ENCODE results near the gene RABEP2. TPM values are rescaled to one million over a fixed set of nuclear protein-coding genes. Genes with fewer than 3 reads are reported as not detected.
"Not testable (repeated sequence)": the region's sequence is repeated elsewhere in the genome, so short reads cannot be mapped to it uniquely, and the experiment has no call there.

RABEP2 gene
- total RNA-seq, 2 experiments from 2014 or later, result 8.1 to 12.9 TPM

DNA sequence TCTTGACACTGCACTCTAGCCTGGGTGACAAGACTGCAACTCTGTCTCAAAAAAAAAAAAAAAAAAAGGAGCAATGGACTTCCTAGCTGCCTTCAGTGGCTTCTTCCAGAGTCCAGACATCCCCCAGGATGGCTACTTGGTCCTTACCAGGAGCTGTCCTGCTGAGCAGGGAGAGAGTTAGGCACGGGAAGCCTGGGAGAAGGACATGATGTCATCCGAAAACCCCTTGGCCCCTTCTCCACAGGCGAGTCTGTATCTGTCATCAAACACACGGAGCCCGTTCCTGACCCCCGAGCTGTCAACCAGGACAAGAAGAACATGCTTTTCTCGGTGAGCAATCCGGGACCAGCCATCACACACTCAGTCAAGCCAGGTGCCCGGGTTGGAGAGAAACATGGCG, 38.1 kb downstream of the RABEP2 start:
- Mint-ChIP-seq H3K9me3 (ENCODE audit: low read depth) (no peaks in the 10 kb centered on the region), H3K27ac (no peak overlapping the region), H3K4me1 (no peaks in the 10 kb centered on the region), H3K36me3 (ENCODE audit: low read depth) (no peaks in the 10 kb centered on the region), H3K27me3 (no peaks in the 10 kb centered on the region), H3K4me3 (no peak overlapping the region)
- ATAC-seq, result no peak
- ChIA-PET CTCF (interaction anchor here (0.6 kb wide), 1 partner anchor 46 kb away, joined by 3 read pairs; no protein-coding TSS in a partner anchor), POLR2A (no interaction called here)
- DNase-seq, result no peak
- intact Hi-C loops (cut with DNase I, micrococcal nuclease), result no loop called here

DNA sequence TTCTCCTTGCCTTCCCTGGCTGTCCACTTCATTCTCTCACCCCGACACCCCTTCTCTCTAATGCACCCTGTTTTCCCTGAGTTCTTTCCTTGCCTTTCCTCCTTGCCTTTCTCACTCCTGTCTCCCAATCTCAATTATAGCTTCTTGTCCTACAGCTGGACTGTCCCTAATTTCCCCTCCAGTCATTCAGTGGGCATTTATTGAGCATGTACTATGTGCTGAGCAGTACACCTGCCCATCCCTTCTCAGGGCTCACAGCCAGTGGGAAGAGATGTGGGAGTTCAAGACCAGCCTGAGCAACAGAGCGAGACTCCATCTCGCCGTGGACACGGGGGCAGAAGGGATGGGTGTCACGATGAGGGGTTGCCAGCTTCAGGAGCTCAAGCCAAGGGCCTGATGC, 41.0 kb downstream of the RABEP2 start:
- ATAC-seq (no peak), DNase-seq (no peak)
- H3K36me3 Mint-ChIP-seq (ENCODE audit: low read depth), result peaks cover 2% of the 10 kb centered on the region
- no peak overlapping the region for H3K4me3 Mint-ChIP-seq
- peaks cover 15% of the 10 kb centered on the region for H3K4me1 Mint-ChIP-seq
- peaks cover 7% of the 10 kb centered on the region for H3K27me3 Mint-ChIP-seq
- ChIA-PET POLR2A (no interaction called here), CTCF (no interaction called here)
- no peak overlapping the region for H3K27ac Mint-ChIP-seq
- no peaks in the 10 kb centered on the region for H3K9me3 Mint-ChIP-seq (ENCODE audit: low read depth)
- intact Hi-C loops (cut with DNase I, micrococcal nuclease), result no loop called here

DNA sequence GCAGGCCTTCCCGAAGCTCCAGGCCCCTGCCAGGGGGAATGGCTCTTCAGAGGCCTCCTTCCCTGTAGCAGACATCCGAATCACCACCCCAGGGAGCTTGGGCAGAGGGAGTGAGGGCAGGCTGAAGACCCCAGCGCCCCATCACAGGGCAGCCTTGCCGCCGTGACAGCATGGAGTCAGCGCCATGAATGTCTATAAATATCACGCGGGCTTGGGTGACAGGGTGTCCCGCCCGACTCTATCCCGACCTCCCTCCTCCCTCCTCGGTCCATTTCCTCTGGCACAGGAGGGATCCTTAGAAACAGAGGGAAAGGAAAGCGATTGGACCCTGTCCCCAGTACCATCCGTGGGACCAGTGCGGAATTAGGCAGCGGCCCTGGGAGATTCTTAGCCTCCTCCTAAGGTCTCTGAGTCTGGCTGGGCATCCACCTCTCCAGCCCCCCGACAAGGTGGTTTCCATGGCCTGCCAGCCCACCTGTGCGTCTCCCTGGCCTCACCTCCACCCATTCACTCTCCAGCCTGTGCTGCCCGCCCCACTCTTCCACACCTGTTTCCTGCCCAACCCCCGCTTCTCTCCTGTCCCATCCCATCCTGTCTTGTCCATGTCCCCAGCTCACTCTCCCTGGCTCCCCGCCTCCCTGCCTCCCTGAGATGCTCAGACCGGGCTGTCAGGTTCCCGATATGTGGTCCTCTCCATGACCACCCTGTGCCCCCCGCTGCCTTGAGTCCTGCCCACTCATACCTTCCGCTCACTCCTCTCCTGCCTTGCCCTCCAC, 41.6 kb downstream of the RABEP2 start:
- Mint-ChIP-seq H3K36me3 (ENCODE audit: low read depth) (peaks cover 2% of the 10 kb centered on the region), H3K27me3 (peaks cover 7% of the 10 kb centered on the region), H3K9me3 (ENCODE audit: low read depth) (no peaks in the 10 kb centered on the region), H3K27ac (no peak overlapping the region), H3K4me1 (peaks cover 20% of the 10 kb centered on the region), H3K4me3 (no peak overlapping the region)
- ChIA-PET POLR2A (interaction anchor here (0.7 kb wide), 1 partner anchor 1145 kb away, joined by 3 read pairs; no protein-coding TSS in a partner anchor), CTCF (no interaction called here)
- DNase-seq, result no peak
- intact Hi-C loops (cut with DNase I, micrococcal nuclease), result no loop called here
- ATAC-seq, result no peak

DNA sequence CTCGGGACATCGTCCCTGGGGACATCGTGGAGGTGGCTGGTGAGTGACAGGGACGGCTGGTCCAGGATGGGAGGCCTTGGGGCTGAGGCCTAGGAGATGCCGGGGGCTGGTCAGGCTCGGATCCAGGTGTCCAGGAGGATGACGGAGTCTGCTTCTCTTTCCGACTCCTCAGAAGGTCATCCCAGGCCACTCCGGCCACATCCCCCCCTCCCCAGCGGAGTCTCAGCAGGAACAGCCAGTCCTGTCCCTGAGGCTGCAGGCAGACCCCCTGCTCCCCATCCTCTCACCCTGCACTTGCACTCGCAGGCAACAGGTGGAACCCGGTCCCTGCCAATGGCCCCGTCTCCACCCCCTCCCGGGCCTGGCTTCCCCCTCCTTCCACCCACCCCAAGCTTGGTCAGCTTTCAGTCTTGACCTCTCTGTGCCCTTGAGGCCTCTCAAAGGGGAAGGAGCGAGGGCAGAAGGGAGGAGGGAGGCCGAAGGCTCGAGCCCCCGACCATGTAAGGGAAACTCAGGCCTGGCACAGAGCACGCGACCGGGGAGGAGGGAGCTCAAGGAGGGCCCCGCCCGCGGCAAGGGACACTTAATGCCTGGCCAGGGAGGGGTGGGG, 42.4 kb downstream of the RABEP2 start:
- no peaks in the 10 kb centered on the region for H3K9me3 Mint-ChIP-seq (ENCODE audit: low read depth)
- H3K27ac Mint-ChIP-seq, result no peak overlapping the region
- intact Hi-C loops (cut with DNase I, micrococcal nuclease), result no loop called here
- peaks cover 2% of the 10 kb centered on the region for H3K36me3 Mint-ChIP-seq (ENCODE audit: low read depth)
- H3K4me3 Mint-ChIP-seq, result no peak overlapping the region
- ATAC-seq (no peak), DNase-seq (no peak)
- peaks cover 7% of the 10 kb centered on the region for H3K27me3 Mint-ChIP-seq
- ChIA-PET CTCF (no interaction called here), POLR2A (interaction anchor here (0.7 kb wide), 1 partner anchor 1146 kb away, joined by 3 read pairs; no protein-coding TSS in a partner anchor)
- peaks cover 20% of the 10 kb centered on the region for H3K4me1 Mint-ChIP-seq

DNA sequence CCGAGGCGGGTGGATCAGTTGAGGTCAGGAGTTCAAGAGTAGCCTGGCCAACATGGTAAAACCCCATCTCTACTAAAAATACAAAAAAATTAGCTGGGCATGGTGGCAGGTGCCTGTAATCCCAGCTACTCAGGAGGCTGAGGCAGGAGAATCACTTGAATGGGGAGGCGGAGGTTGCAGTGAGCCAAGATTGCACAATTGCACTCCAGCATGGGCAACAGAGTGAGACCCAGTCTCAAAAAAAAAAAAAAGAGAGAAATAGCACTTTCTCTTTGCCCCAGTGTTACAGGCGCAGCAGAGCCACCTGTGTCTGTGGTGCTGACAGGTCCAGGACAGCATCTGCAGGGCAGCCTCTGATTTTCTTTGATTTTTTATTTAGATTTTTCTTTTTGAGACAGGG, 43.5 kb downstream of the RABEP2 start:
- H3K27me3 Mint-ChIP-seq; intact Hi-C loops (cut with DNase I, micrococcal nuclease); POLR2A ChIA-PET; H3K27ac Mint-ChIP-seq; H3K36me3 Mint-ChIP-seq (ENCODE audit: low read depth); DNase-seq; H3K4me3 Mint-ChIP-seq; H3K9me3 Mint-ChIP-seq (ENCODE audit: low read depth); ATAC-seq: not testable (repeated sequence)
- H3K4me1 Mint-ChIP-seq, result peaks cover 20% of the 10 kb centered on the region
- CTCF ChIA-PET, result interaction anchor here (1.6 kb wide), 1 partner anchor 35 kb away, joined by 4 read pairs; no protein-coding TSS in a partner anchor

- POLR2A ChIA-PET, result interaction anchor here (1.2 kb wide), 1 partner anchor 18 kb away, joined by 5 read pairs; no protein-coding TSS in a partner anchor
- ATAC-seq (no peak), DNase-seq (no peak)
- Mint-ChIP-seq H3K27ac (no peak overlapping the region), H3K4me1 (peaks cover 20% of the 10 kb centered on the region), H3K36me3 (ENCODE audit: low read depth) (peaks cover 2% of the 10 kb centered on the region), H3K4me3 (peak overlapping the region; percentile 85), H3K27me3 (peaks cover 7% of the 10 kb centered on the region), H3K9me3 (ENCODE audit: low read depth) (no peaks in the 10 kb centered on the region)
- intact Hi-C loops (cut with DNase I, micrococcal nuclease), result loop anchor here in 1 of 2 experiments (1.0 kb wide), 2 partner anchors 35 to 55 kb away; partner anchors contain the start of gene TUFM
- CTCF ChIA-PET, result interaction anchor here (0.7 to 3.4 kb wide), 4 partner anchors 34 to 142 kb away, joined by 3 to 23 read pairs (median 4); no protein-coding TSS in a partner anchor
Observed at GRCh38 chr16:28880955-28881354, 44.1 kb downstream of the RABEP2 start.

GRCh38 chr16:28880589-28880915, 44.5 kb downstream of the RABEP2 start:
- intact Hi-C loops (cut with DNase I, micrococcal nuclease), result loop anchor here in 1 of 2 experiments (1.0 kb wide), 2 partner anchors 34 to 56 kb away; partner anchors contain the start of gene TUFM
- no peaks in the 10 kb centered on the region for H3K9me3 Mint-ChIP-seq (ENCODE audit: low read depth)
- H3K4me1 Mint-ChIP-seq, result peaks cover 20% of the 10 kb centered on the region
- ATAC-seq (no peak), DNase-seq (no peak)
- ChIA-PET POLR2A (interaction anchor here (1.2 to 1.6 kb wide), 2 partner anchors 18 to 65 kb away, joined by 3 to 5 read pairs; no protein-coding TSS in a partner anchor), CTCF (interaction anchor here (0.6 to 3.4 kb wide), 8 partner anchors 10 to 1752 kb away, joined by 3 to 23 read pairs (median 4); partner anchors contain the start of gene SPNS1)
- peak overlapping the region; percentile 85 for H3K4me3 Mint-ChIP-seq
- H3K27me3 Mint-ChIP-seq, result peaks cover 7% of the 10 kb centered on the region
- no peak overlapping the region for H3K27ac Mint-ChIP-seq
- H3K36me3 Mint-ChIP-seq (ENCODE audit: low read depth), result peaks cover 2% of the 10 kb centered on the region

GRCh38 chr16:28879841-28880588, 45.0 kb downstream of the RABEP2 start:
- CTCF ChIA-PET, result interaction anchor here (0.6 to 3.4 kb wide), 9 partner anchors 10 to 1752 kb away, joined by 3 to 23 read pairs (median 4); partner anchors contain the start of genes SH2B1 and SPNS1
- no peaks in the 10 kb centered on the region for H3K9me3 Mint-ChIP-seq (ENCODE audit: low read depth)
- H3K36me3 Mint-ChIP-seq (ENCODE audit: low read depth), result peaks cover 2% of the 10 kb centered on the region
- H3K27me3 Mint-ChIP-seq, result peaks cover 7% of the 10 kb centered on the region
- peak overlapping the region; percentile 85 for H3K4me3 Mint-ChIP-seq
- peak overlapping the region; percentile 76 for H3K27ac Mint-ChIP-seq
- DNase-seq (peak; percentile 97), ATAC-seq (peak; percentile 97)
- intact Hi-C loops (cut with DNase I, micrococcal nuclease), result loop anchor here (1.0 to 5.0 kb wide), 8 partner anchors 17 to 70 kb away; partner anchors contain the start of genes TUFM (in 2 of the 2), ATXN2L (in 1 of the 2), NFATC2IP (in 1 of the 2) and RABEP2 (in 1 of the 2)
- H3K4me1 Mint-ChIP-seq, result peaks cover 20% of the 10 kb centered on the region
- POLR2A ChIA-PET, result interaction anchor here (1.2 to 1.6 kb wide), 3 partner anchors 16 to 65 kb away, joined by 3 to 5 read pairs (median 4); partner anchors contain the start of gene SH2B1

- peak; percentile 43 for ATAC-seq
- Mint-ChIP-seq H3K4me3 (peak overlapping the region; percentile 85), H3K36me3 (ENCODE audit: low read depth) (peaks cover 2% of the 10 kb centered on the region), H3K27ac (peak overlapping the region; percentile 76), H3K9me3 (ENCODE audit: low read depth) (no peaks in the 10 kb centered on the region), H3K4me1 (peaks cover 20% of the 10 kb centered on the region), H3K27me3 (peaks cover 7% of the 10 kb centered on the region)
- ChIA-PET CTCF (interaction anchor here (0.8 to 3.4 kb wide), 4 partner anchors 9 to 66 kb away, joined by 3 to 23 read pairs (median 6); partner anchors contain the start of gene SH2B1), POLR2A (interaction anchor here (1.2 to 1.6 kb wide), 3 partner anchors 15 to 66 kb away, joined by 3 to 5 read pairs (median 4); partner anchors contain the start of gene SH2B1)
- DNase-seq, result no peak
- intact Hi-C loops (cut with DNase I, micrococcal nuclease), result loop anchor here (1.0 to 5.0 kb wide), 7 partner anchors 16 to 71 kb away; partner anchors contain the start of genes ATXN2L (in 1 of the 2), NFATC2IP (in 1 of the 2), RABEP2 (in 1 of the 2) and SH2B1 (in 1 of the 2)
Observed at GRCh38 chr16:28879261-28879840, 45.7 kb downstream of the RABEP2 start.

Data from activated CD4-positive, alpha-beta T cell treated with anti-CD3 and anti-CD28 coated beads for 36 hours (primary cell).